ENCODE results near the gene CRNKL1.

CRNKL1 gene

DNA sequence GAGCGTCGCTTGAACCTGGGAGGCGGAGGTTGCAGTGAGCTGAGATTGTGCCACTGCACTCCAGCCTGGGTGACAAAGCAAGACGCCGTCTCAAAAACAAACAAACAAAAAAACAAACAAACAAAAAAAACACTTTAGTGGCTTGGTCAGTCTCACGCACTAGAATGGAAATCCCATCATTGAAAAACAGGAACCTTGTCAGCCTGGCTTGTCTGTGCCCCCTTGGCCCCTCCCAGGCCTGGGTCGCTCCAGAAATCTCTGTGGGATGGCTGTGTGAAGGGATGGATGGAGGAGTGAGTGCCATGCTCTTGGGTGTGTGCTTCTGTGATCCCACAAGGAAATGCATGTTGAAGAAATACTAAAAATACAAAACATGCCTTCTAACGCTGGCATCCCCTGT is 56.0 kb downstream of the CRNKL1 start:
- no peak overlapping the region for H3K4me2 ChIP-seq (ENCODE audit: low read length)

DNA sequence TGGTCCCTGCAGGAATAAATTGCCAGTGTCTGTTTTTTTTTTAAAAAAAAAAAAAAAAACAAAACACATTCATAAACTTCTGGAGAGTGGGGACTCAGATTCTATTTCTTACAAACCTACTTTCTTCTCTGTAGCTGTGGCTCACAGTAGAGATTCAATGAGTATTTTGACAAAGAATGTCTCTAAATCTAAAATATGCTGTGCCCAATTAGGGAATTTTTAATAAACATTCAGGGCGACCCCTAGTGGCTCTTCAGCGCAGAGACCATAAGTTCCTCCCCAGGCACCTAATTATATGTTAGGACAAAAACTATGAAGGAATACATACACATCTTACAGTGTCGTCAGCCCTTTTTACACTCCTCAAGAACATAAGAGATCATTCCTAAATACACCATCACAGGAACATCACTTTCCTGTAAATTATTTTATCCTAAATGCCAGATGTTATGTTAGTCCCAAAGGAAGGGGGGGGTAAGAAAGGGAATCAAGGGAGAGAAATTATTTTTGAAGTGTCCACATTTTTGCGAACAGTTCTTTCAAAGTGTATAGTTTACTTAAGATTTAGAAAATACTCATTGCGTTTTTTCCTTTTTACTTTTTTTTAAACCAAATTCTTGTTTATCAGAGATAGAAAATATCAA is 56.9 kb downstream of the CRNKL1 start:
- H3K9me3 ChIP-seq (ENCODE audit: low read length), result no peaks in the 10 kb centered on the region
- no peak overlapping the region for H3K27ac ChIP-seq (ENCODE audit: low read depth, low read length, poor library complexity, severe bottlenecking)
- H3K79me2 ChIP-seq (ENCODE audit: insufficient read depth, low read length), result no peaks in the 10 kb centered on the region
- H4K20me1 ChIP-seq (ENCODE audit: insufficient read depth, low read length), result no peaks in the 10 kb centered on the region
- H3K4me2 ChIP-seq (ENCODE audit: low read length), result no peak overlapping the region
- H3K4me1 ChIP-seq (ENCODE audit: insufficient read depth, low read length, severe bottlenecking), result no peaks in the 10 kb centered on the region
- no peaks in the 10 kb centered on the region for H3K27me3 ChIP-seq (ENCODE audit: insufficient read depth, low read length)
- no peaks in the 10 kb centered on the region for H3K9me2 ChIP-seq (ENCODE audit: low read depth, low read length)
- TF ChIP-seq CTCF (IDR thresholded peaks at IDR 0.05; ENCODE audit: low read length) (peak; percentile 84), EZH2 (IDR thresholded peaks at IDR 0.05; ENCODE audit: borderline replicate concordance, low read length) (no peak)
- no peak overlapping the region for H3K4me3 ChIP-seq (ENCODE audit: low read depth, low read length, poor library complexity, severe bottlenecking)
- no peak overlapping the region for H2AFZ ChIP-seq (ENCODE audit: low read length)
- no peaks in the 10 kb centered on the region for H3F3A ChIP-seq (ENCODE audit: insufficient read depth, low read length)
- H3K36me3 ChIP-seq (ENCODE audit: insufficient read depth, low read length), result no peaks in the 10 kb centered on the region
- no peak overlapping the region for H3K9ac ChIP-seq (ENCODE audit: low read length)

More for the DNA sequence above, 56.0 kb downstream of the CRNKL1 start:
- no peaks in the 10 kb centered on the region for H3K9me3 ChIP-seq (ENCODE audit: low read length)
- H2AFZ ChIP-seq (ENCODE audit: low read length), result no peak overlapping the region
- H3K36me3 ChIP-seq (ENCODE audit: insufficient read depth, low read length), result no peaks in the 10 kb centered on the region
- H3K4me3 ChIP-seq (ENCODE audit: low read depth, low read length, poor library complexity, severe bottlenecking), result no peak overlapping the region
- H3F3A ChIP-seq (ENCODE audit: insufficient read depth, low read length), result no peaks in the 10 kb centered on the region
- H3K27ac ChIP-seq (ENCODE audit: low read depth, low read length, poor library complexity, severe bottlenecking), result no peak overlapping the region
- H4K20me1 ChIP-seq (ENCODE audit: insufficient read depth, low read length), result no peaks in the 10 kb centered on the region
- no peaks in the 10 kb centered on the region for H3K79me2 ChIP-seq (ENCODE audit: insufficient read depth, low read length)
- H3K9me2 ChIP-seq (ENCODE audit: low read depth, low read length), result no peaks in the 10 kb centered on the region
- no peak for TF ChIP-seq CTCF (IDR thresholded peaks at IDR 0.05; ENCODE audit: low read length)
- TF ChIP-seq EZH2 (IDR thresholded peaks at IDR 0.05; ENCODE audit: borderline replicate concordance, low read length), result no peak
- no peak overlapping the region for H3K9ac ChIP-seq (ENCODE audit: low read length)
- H3K27me3 ChIP-seq (ENCODE audit: insufficient read depth, low read length), result no peaks in the 10 kb centered on the region
- no peaks in the 10 kb centered on the region for H3K4me1 ChIP-seq (ENCODE audit: insufficient read depth, low read length, severe bottlenecking)

- H3K36me3 ChIP-seq (ENCODE audit: insufficient read depth, low read length), result no peaks in the 10 kb centered on the region
- no peak overlapping the region for H3K4me3 ChIP-seq (ENCODE audit: low read depth, low read length, poor library complexity, severe bottlenecking)
- H3K79me2 ChIP-seq (ENCODE audit: insufficient read depth, low read length), result no peaks in the 10 kb centered on the region
- no peaks in the 10 kb centered on the region for H3K27me3 ChIP-seq (ENCODE audit: insufficient read depth, low read length)
- H3K27ac ChIP-seq (ENCODE audit: low read depth, low read length, poor library complexity, severe bottlenecking), result no peak overlapping the region
- H3K4me1 ChIP-seq (ENCODE audit: insufficient read depth, low read length, severe bottlenecking), result no peaks in the 10 kb centered on the region
- no peak overlapping the region for H3K4me2 ChIP-seq (ENCODE audit: low read length)
- no peaks in the 10 kb centered on the region for H3F3A ChIP-seq (ENCODE audit: insufficient read depth, low read length)
- TF ChIP-seq EZH2 (IDR thresholded peaks at IDR 0.05; ENCODE audit: borderline replicate concordance, low read length) (no peak), CTCF (IDR thresholded peaks at IDR 0.05; ENCODE audit: low read length) (no peak)
- no peaks in the 10 kb centered on the region for H3K9me2 ChIP-seq (ENCODE audit: low read depth, low read length)
- no peak overlapping the region for H2AFZ ChIP-seq (ENCODE audit: low read length)
- H3K9me3 ChIP-seq (ENCODE audit: low read length), result no peaks in the 10 kb centered on the region
- no peaks in the 10 kb centered on the region for H4K20me1 ChIP-seq (ENCODE audit: insufficient read depth, low read length)
- no peak overlapping the region for H3K9ac ChIP-seq (ENCODE audit: low read length)
Observed at GRCh38 chr20:19993958-19994669, 58.2 kb downstream of the CRNKL1 start.

Data from OCI-LY1 (cell line).